GM20431 (cell line): ENCODE measurements around the gene VAT1.

Experiments used
- in situ Hi-C: fragments of 300-500 bp; cut with MseI, MboI; formaldehyde crosslinking; loops from one replicate; pipeline ENCODE4 v1.15.0; 2020; ENCODE audit warnings: low sequenced_read_pairs; ENCODE audit not compliant: unreplicated experiment

VAT1 gene

DNA sequence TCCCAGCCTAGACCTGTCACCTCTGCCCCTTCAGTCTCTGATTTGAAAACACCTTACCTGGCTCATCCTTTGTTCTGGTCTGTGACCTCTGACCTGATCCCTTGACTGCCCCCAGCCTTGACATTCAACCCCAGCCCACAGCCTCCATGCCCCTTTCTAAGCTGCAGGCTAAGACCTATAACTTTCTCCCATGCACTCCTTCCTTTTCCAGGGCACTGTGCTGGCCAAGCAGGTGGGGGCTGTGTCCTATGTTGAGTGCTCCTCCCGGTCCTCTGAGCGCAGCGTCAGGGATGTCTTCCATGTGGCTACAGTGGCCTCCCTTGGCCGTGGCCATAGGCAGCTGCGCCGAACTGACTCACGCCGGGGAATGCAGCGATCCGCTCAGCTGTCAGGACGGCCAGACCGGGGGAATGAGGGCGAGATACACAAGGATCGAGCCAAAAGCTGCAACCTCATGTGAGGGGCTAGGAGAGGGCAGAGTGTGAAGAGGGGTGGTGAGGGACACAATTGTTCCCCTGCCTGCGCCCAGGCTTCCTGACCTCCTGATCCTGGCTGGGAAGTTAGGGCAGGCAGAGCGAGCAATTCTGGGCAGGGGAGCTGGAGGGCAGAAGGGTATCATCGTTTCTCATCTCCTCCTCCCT is 6.2 kb upstream of the VAT1 start:
- in situ Hi-C loops = no loop called here

- in situ Hi-C loops = no loop called here
Measured at GRCh38 chr17:43027091-43028032, 5.2 kb upstream of the VAT1 start.

DNA sequence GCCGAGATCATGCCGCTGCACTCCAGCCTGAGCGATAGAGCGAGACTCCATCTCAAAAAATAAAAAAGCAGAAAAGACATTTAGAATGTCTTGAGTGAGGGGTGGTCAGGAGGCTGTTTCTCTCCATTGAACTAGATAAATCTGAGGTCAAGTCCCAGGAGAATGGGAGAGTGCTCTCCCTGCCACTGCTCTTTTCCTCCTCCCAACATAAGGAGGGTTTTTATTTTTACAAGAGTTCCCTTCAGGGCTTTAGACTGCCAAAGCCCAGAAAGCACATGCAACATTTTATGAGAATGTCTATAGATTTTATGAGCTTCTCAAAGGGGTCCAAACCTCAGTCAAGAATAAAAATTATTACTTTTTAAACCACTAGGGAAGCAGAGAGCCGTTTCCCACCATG is 4.4 kb upstream of the VAT1 start:
- in situ Hi-C loops = no loop called here

GRCh38 chr17:43025766-43026537 is 3.8 kb upstream of the VAT1 start:
- in situ Hi-C loops = no loop called here

DNA sequence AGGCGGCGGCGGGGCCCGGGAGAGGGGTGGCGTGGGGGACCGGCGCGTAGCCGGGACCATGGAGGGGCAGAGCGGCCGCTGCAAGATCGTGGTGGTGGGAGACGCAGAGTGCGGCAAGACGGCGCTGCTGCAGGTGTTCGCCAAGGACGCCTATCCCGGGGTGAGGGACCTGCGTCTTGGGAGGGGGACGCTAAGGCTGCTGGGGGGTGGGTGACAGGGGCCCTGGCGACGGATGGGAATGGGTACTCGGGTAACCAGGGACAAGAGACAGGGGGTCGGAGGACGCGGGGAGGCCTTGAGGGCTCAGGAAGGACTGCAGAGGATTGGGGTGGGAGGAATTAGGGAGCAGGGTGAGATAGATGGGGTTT is 3.1 kb upstream of the VAT1 start:
- in situ Hi-C loops = no loop called here

GRCh38 chr17:43024407-43025289 is 2.5 kb upstream of the VAT1 start, which contains the start of gene RND2:
Gene RND2, plus strand, starts transcription at chr17:43025231. Its CDS starts 117 bp downstream, at chr17:43025348.
- in situ Hi-C loops = loop anchor here (25.0 kb wide), 1 partner anchor 313 kb away; no protein-coding TSS in a partner anchor

- in situ Hi-C loops = loop anchor here (25.0 kb wide), 1 partner anchor 316 kb away; no protein-coding TSS in a partner anchor
Measured at GRCh38 chr17:43020789-43021740, 1.1 kb downstream of the VAT1 start.

- in situ Hi-C loops = loop anchor here (25.0 kb wide), 1 partner anchor 317 kb away; no protein-coding TSS in a partner anchor
Measured at GRCh38 chr17:43020030-43020621, 2.1 kb downstream of the VAT1 start.

GRCh38 chr17:43019418-43019817 is 2.8 kb downstream of the VAT1 start:
- in situ Hi-C loops = loop anchor here (25.0 kb wide), 1 partner anchor 318 kb away; no protein-coding TSS in a partner anchor

DNA sequence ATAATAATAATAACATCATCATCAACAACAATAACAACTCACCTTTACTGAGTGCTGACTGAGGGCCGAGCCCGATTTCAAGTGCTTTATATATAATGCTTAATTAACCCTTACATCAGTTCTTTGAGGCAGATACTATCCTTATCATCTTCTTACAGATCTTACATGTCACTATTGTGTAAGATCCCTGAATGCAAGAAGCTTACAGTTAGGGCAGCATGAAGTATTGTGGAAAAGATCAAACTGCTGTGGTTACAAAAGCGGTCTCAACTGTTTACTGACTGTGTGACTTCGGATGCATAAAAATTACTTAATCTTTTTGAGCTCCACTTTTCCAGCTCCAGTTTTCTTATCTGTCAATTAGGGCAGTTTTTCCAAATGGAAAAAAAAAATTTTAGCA is 3.3 kb downstream of the VAT1 start:
- in situ Hi-C loops = loop anchor here (25.0 kb wide), 1 partner anchor 318 kb away; no protein-coding TSS in a partner anchor

DNA sequence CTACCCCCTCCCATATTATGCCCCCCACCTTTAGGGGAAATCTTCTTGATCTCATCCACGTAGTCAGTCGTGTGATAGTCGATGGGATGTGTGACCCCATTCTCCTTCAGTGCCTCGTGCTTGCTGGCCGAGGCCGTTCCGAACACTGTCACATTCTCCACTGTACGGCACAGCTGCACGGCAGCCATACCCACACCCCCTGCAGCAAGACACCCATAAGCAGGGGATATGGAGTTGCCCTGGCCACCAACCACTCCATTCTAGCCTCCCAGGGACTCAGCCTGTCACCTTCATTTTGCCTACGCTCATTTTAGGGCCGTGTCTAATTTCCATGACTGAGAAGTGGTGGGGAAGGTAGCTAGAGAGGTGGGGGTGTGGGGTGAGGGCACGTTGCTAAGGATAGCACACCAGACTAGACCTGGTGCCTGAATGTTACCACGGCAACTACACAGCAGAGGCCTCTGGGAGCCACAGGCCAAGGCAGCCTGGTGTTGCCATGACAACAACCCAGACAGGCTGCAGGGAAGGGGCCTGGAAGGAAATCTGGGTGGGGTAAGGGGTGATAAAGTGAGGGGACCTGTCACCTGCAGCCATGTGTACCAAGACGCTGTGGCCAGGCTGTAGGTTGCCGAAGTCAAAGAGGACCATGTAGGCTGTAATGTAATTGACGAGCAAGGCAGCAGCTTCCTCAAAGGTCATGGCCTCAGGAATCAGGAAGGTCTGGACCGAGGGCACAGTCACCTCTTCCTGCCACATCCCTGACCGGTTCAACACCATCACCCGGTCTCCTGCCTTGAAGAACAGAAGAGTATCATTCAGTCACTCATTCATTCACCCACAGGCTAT is 4.0 kb downstream of the VAT1 start:
- in situ Hi-C loops = loop anchor here (25.0 kb wide), 1 partner anchor 319 kb away; no protein-coding TSS in a partner anchor

DNA sequence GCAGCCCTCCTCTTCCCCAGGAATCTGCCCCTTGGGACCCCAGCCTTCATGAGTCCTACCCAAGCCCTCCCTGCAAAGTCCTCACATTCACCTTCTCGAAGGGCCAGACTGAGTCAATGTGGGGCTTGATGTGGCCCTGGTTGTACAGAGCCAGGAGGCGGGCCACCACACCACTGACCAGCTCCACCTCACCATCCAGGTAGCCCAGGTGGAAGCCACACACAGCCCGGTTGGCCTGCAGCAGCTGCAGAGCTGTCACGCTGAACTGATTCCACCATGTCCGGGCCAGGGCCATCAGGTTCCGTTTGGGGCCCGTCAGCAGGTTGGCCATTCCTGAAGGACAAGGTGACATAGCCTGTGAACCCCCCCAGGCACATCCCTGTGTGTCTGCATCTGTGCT is 6.0 kb downstream of the VAT1 start:
- in situ Hi-C loops = loop anchor here (25.0 kb wide), 1 partner anchor 321 kb away; no protein-coding TSS in a partner anchor

DNA sequence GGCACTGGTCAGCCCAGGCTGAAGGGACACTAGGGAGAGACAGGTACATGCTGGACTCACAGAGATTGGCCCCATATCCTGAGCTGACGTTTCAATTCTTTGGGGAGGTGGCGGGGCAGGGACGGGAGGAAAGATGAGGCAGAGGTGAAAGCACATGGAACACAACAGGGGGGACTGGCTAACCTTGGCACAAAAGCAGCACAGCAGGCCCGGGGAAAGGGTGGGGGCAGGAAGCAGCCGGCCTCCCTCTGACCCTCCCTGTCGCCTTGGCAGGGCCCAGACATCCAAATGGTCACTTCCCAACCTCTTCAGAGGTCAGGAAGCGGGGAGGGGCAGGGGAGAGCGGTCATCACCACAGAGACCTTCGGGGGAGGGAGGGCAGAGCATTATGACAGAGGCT is 6.6 kb downstream of the VAT1 start:
- in situ Hi-C loops = loop anchor here (25.0 kb wide), 1 partner anchor 322 kb away; no protein-coding TSS in a partner anchor

DNA sequence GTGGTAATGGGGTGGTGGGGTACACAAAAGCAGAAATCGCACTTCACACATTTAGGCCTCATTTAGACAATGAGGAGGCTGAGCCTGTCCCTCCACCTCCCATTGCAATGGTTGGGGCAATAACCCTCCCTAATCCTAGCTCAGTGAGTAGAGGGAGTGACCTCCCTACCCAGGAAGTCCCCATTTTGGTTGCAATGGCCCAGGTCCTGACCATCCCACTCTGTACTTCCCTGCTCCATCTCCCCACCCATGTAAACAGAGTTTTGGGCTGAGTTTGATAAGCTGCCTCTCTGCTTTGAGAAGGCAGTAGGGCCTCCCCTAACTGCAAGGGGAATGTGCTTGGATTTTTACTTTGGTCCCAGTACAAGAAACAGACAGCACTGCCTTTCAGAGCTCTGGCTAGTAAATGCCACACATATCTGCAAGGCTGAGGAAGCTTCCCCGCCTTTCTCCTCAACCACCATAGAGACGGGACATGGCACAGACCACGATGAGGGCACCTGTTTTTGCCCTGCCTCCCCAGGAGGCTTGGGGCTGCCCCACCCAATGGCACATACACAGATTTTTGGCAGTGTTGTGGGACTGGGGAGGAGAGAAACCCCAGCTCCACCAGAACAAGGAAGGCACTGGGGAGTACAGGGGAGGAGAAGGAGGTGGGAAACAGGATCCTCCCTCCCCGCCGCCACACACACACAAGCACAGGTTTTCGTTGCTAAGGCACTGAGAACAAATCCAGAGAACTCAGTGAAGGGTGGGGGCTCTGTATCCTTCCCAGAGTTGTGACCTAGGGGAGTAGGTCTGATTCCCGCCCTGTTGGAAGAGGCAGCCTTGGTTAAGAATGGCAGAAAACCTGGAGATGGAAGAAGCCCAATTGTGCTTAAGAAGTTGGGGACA is 7.3 kb downstream of the VAT1 start:
- in situ Hi-C loops = loop anchor here (25.0 kb wide), 1 partner anchor 322 kb away; no protein-coding TSS in a partner anchor

DNA sequence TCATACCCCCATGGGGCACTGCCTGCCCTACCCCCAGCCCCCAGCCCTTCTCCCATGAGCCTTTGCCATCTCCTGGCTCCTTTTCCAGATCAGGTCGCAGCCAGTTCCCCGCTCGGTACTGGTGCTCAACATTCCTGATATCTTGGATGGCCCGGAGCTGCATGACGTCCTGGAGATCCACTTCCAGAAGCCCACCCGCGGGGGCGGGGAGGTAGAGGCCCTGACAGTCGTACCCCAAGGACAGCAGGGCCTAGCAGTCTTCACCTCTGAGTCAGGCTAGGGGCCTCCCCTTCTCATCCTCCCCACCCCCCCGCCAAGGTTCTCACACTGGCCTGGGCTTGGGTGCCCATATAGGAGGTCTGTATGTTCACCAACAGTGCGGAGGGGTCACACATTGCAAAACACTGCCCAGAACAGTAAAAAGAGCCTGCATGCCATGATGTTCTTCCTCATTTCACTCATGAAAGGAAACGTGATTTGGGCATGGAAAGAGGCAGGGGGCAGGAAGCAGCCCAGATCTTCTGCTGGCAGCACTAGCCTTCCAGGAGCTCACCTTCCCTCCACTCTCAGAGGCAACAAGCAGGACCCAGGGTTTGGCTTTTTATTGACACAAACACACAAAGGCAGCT is 8.1 kb downstream of the VAT1 start:
- in situ Hi-C loops = loop anchor here (25.0 kb wide), 1 partner anchor 323 kb away; no protein-coding TSS in a partner anchor
